Upper lobe of left lung (tissue), 6 donors: ENCODE measurements around the gene GALNT15. TPM values are rescaled to one million over a fixed set of nuclear protein-coding genes. Genes with fewer than 3 reads are reported as not detected.
A peak's percentile ranks its signal among the peaks of the same experiment; 100 is the strongest.

ENCODE experiments used
- ATAC-seq, 2 donors: fragments of 200-7000 bp; cut with Tn5 transposase; one replicate each; pipeline ENCODE4 v1.9.1; 2022; ENCODE audit warnings: mild to moderate bottlenecking in 2 of 2, moderate library complexity in 2 of 2; ENCODE audit not compliant: low FRiP score in 2 of 2
- DNase-seq, 2 donors: peaks; one replicate each; pipeline ENCODE4 v3.0.0-alpha.2; 2019 to 2020
- H3K27ac ChIP-seq, 4 donors: fragments of 200-600 bp; sonication (generic); one replicate each; pipeline ENCODE4 v1.5.1; 2016 to 2019
- H3K27me3 ChIP-seq, 4 donors: fragments of 200-600 bp; sonication (generic); one replicate each; pipeline ENCODE4 v1.5.1; 2017 to 2019
- H3K36me3 ChIP-seq, 4 donors: fragments of 200-600 bp; sonication (generic); one replicate each; pipeline ENCODE4 v1.5.1; 2016 to 2019
- H3K4me1 ChIP-seq, 4 donors: fragments of 200-600 bp; sonication (generic); one replicate each; pipeline ENCODE4 v1.5.1; 2018 to 2019
- H3K4me3 ChIP-seq, 4 donors: fragments of 200-600 bp; sonication (generic); one replicate each; pipeline ENCODE4 v1.5.1; 2017 to 2019; ENCODE audit warnings: mild to moderate bottlenecking in 2 of 4, moderate library complexity in 1 of 4
- H3K9me3 ChIP-seq, 4 donors: fragments of 200-600 bp; sonication (generic); one replicate each; pipeline ENCODE4 v1.5.1; 2018 to 2019
- CTCF ChIP-seq, 6 experiments: fragments of 450-650 bp in 4 of 6; fragments of 200-600 bp in 2 of 6; sonication (generic) in 2 of 6; IDR thresholded peaks; one replicate each; pipeline ENCODE4 v1.5.1; 2016 to 2019; ENCODE audit warnings: antibody characterized with exemption in 6 of 6
- EP300 ChIP-seq, 4 donors: sonication (generic); formaldehyde crosslinking; IDR thresholded peaks; one replicate each; pipeline ENCODE4 v1.5.1; 2017; ENCODE audit warnings: antibody characterized with exemption in 4 of 4, control low read depth in 2 of 4
- POLR2A ChIP-seq, 4 donors: fragments of 450-650 bp; IDR thresholded peaks; one replicate each; pipeline ENCODE4 v1.5.1; 2016 to 2017; ENCODE audit warnings: antibody characterized with exemption in 4 of 4, mild to moderate bottlenecking in 2 of 4
- POLR2AphosphoS5 ChIP-seq, 2 donors: sonication (generic); formaldehyde crosslinking; IDR thresholded peaks; one replicate each; pipeline ENCODE4 v1.5.1; 2017; ENCODE audit warnings: antibody characterized with exemption in 2 of 2
- WGBS, 2 donors: methylation state at CpG; one replicate each; pipeline ENCODE4 v1.1.5; 2017 to 2018; 5-methylcytosine and 5-hydroxymethylcytosine counted together
- total RNA-seq, 6 donors: library from RNA; depleted of rRNA in 4 of 6; stranded (reverse); fragments of >200 nt in 4 of 6; gene quantifications; one replicate each; pipeline versions ENCODE4 v1.1.0 to v1.2.1, GENCODE V29; 2016 to 2021
- donor health status: DM: no; HTN: no; CAD: no; lungs with moderate emphysema.
- donor health status: DM: no; HTN: yes; CAD: no; lungs with severe emphysema.

The GALNT15 gene
- total RNA-seq, 6 donors from 2014 or later: 4.4 to 34.7 (median 11.2) TPM

- Histone ChIP-seq H3K4me1 (peaks cover 0 to 11% (median 9%) of the 10 kb centered on the region in 4 donors), H3K27me3 (no peaks in the 10 kb centered on the region), H3K4me3 (no peak overlapping the region), H3K36me3 (peaks cover 0 to 33% (median 19%) of the 10 kb centered on the region in 4 donors), H3K9me3 (no peaks in the 10 kb centered on the region), H3K27ac (peak overlapping the region in 1 of 4 donors; percentile 15)
- ATAC-seq (no peak), DNase-seq (no peak)
- no peak for TF ChIP-seq POLR2AphosphoS5 (IDR thresholded peaks at IDR 0.05)
- TF ChIP-seq CTCF (IDR thresholded peaks at IDR 0.05): no peak
- no peak for TF ChIP-seq EP300 (IDR thresholded peaks at IDR 0.05)
- TF ChIP-seq POLR2A (IDR thresholded peaks at IDR 0.05): no peak
- 74 to 80% methylated on average over 2 of the region's 2 CpGs for WGBS, 2 donors
Observed at GRCh38 chr3:16257309-16257708, 82.8 kb downstream of the GALNT15 start.

DNA sequence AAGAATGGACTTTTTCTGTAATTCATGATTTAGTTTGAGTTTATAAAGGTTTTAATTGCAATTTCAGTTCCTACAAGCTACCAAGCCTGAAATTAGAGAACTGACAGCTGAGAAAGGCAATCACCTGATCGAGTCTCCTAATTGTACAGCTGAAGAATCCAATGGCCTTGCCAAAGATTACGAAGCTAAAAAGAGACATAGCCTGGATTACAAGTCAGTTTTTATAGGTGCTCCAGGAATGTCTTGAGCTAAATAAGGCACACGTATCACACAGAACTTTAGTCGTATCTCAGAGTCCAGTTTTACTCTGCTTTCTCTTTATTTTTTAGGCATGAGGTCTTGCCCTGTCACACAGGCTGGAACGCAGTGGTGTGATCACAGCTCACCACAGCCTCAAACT lies 83.7 kb downstream of the GALNT15 start:
- no peak for TF ChIP-seq EP300 (IDR thresholded peaks at IDR 0.05)
- no peak for TF ChIP-seq POLR2A (IDR thresholded peaks at IDR 0.05)
- no peak for TF ChIP-seq POLR2AphosphoS5 (IDR thresholded peaks at IDR 0.05)
- peaks cover 0 to 33% (median 19%) of the 10 kb centered on the region in 4 donors for H3K36me3 ChIP-seq
- no peaks in the 10 kb centered on the region for H3K27me3 ChIP-seq
- WGBS, 2 donors: 74 to 83% methylated on average over 5 of the region's 5 CpGs
- DNase-seq (no peak), ATAC-seq (no peak)
- H3K4me3 ChIP-seq: no peak overlapping the region
- no peaks in the 10 kb centered on the region for H3K9me3 ChIP-seq
- peaks cover 4 to 17% (median 7%) of the 10 kb centered on the region in 4 donors for H3K4me1 ChIP-seq
- no peak overlapping the region for H3K27ac ChIP-seq

GRCh38 chr3:16258866-16259265 lies 84.4 kb downstream of the GALNT15 start:
- 71 to 81% methylated on average over 1 of the region's 1 CpG for WGBS, 2 donors
- no peak for ATAC-seq

GRCh38 chr3:16260046-16260445 lies 85.6 kb downstream of the GALNT15 start:
- Histone ChIP-seq H3K4me1 (peaks cover 11 to 25% (median 12%) of the 10 kb centered on the region in 4 donors), H3K27ac (no peak overlapping the region), H3K36me3 (peaks cover 0 to 33% (median 19%) of the 10 kb centered on the region in 4 donors), H3K4me3 (no peak overlapping the region), H3K27me3 (no peaks in the 10 kb centered on the region), H3K9me3 (no peaks in the 10 kb centered on the region)
- DNase-seq (no peak), ATAC-seq (no peak)
- 72 to 86% methylated on average over 1 of the region's 1 CpG for whole genome bisulfite sequencing, 2 donors
- TF ChIP-seq POLR2AphosphoS5 (IDR thresholded peaks at IDR 0.05) (no peak), EP300 (IDR thresholded peaks at IDR 0.05) (no peak), CTCF (IDR thresholded peaks at IDR 0.05) (no peak), POLR2A (IDR thresholded peaks at IDR 0.05) (no peak)

More at GRCh38 chr3:16258866-16259265, 84.4 kb downstream of the GALNT15 start:
- TF ChIP-seq EP300 (IDR thresholded peaks at IDR 0.05) (no peak), POLR2AphosphoS5 (IDR thresholded peaks at IDR 0.05) (no peak), CTCF (IDR thresholded peaks at IDR 0.05) (no peak), POLR2A (IDR thresholded peaks at IDR 0.05) (no peak)
- H3K9me3 ChIP-seq: no peaks in the 10 kb centered on the region
- no peaks in the 10 kb centered on the region for H3K27me3 ChIP-seq
- no peak overlapping the region for H3K4me3 ChIP-seq
- no peak overlapping the region for H3K27ac ChIP-seq
- H3K36me3 ChIP-seq: peaks cover 0 to 33% (median 19%) of the 10 kb centered on the region in 4 donors
- DNase-seq: no peak
- H3K4me1 ChIP-seq: peaks cover 8 to 20% (median 10%) of the 10 kb centered on the region in 4 donors

DNA sequence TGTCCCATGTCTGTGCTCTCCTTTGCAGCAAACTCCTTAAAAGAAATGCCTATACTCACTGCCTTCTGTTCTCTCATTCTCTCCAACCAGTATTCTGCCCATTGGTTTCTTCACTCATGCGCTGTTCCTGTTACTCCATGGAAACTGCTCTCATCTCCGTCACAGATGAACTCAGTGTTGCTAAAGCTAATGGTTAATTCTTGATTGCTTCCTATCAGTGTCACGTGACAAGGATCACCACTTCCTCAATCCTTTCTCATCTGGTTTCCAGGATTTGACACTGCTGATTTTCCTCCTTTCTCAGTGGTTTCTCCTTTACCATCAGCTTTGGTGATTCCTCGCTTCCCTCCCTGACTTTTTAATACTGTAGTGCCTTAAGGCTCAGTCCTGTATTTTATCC lies 87.7 kb downstream of the GALNT15 start:
- no peak overlapping the region for H3K4me3 ChIP-seq
- 71 to 78% methylated on average over 4 of the region's 4 CpGs for WGBS, 2 donors

More for the DNA sequence above, 87.7 kb downstream of the GALNT15 start:
- no peak for ATAC-seq
- DNase-seq: no peak
- Histone ChIP-seq H3K9me3 (no peaks in the 10 kb centered on the region), H3K4me1 (peaks cover 21 to 42% (median 24%) of the 10 kb centered on the region in 4 donors), H3K36me3 (peaks cover 0 to 30% (median 19%) of the 10 kb centered on the region in 4 donors), H3K27ac (no peak overlapping the region), H3K27me3 (no peaks in the 10 kb centered on the region)
- TF ChIP-seq EP300 (IDR thresholded peaks at IDR 0.05): no peak
- no peak for TF ChIP-seq CTCF (IDR thresholded peaks at IDR 0.05)
- TF ChIP-seq POLR2AphosphoS5 (IDR thresholded peaks at IDR 0.05): no peak
- no peak for TF ChIP-seq POLR2A (IDR thresholded peaks at IDR 0.05)
